OCI-LY1 (cell line): ENCODE data around the gene ITFG1.

ENCODE experiments used
- H2AFZ ChIP-seq: fragments of 200-600 bp; sonication (generic), shearing (Covaris generic); 2 replicates; pipeline ENCODE4 v1.6.0; 2014; ENCODE audit warnings: antibody characterized with exemption, mild to moderate bottlenecking, low read length
- H3F3A ChIP-seq: fragments of 200-600 bp; sonication (generic), shearing (Covaris generic); 2 replicates; pipeline ENCODE4 v1.6.0; 2014; ENCODE audit warnings: mild to moderate bottlenecking, antibody characterized with exemption, low read length, moderate library complexity; ENCODE audit not compliant: insufficient read depth
- H3K27ac ChIP-seq: fragments of 200-600 bp; sonication (generic); 2 replicates; pipeline ENCODE4 v1.5.1; 2014; ENCODE audit warnings: low read length, mixed run types, mild to moderate bottlenecking, low read depth; ENCODE audit not compliant: poor library complexity, severe bottlenecking
- H3K27me3 ChIP-seq: fragments of 200-600 bp; sonication (generic); 2 replicates; pipeline ENCODE4 v1.6.0; 2014; ENCODE audit warnings: antibody characterized with exemption, mild to moderate bottlenecking, low read length, moderate library complexity; ENCODE audit not compliant: insufficient read depth
- H3K36me3 ChIP-seq: fragments of 200-600 bp; sonication (generic); 2 replicates; pipeline ENCODE4 v1.6.1; 2014; ENCODE audit warnings: mild to moderate bottlenecking, antibody characterized with exemption, low read length, moderate library complexity, mixed read lengths; ENCODE audit not compliant: insufficient read depth
- H3K4me1 ChIP-seq: fragments of 200-600 bp; sonication (generic); 2 replicates; pipeline ENCODE4 v1.5.1; 2014; ENCODE audit warnings: mild to moderate bottlenecking, low read length, moderate library complexity; ENCODE audit not compliant: insufficient read depth, severe bottlenecking
- H3K4me2 ChIP-seq: fragments of 200-600 bp; sonication (generic), shearing (Covaris generic); 2 replicates; pipeline ENCODE4 v1.6.1; 2014; ENCODE audit warnings: low read length
- H3K4me3 ChIP-seq: fragments of 200-600 bp; sonication (generic); 2 replicates; pipeline ENCODE4 v1.5.1; 2014; ENCODE audit warnings: low read length, low read depth, mild to moderate bottlenecking, mixed read lengths; ENCODE audit not compliant: poor library complexity, severe bottlenecking
- H3K79me2 ChIP-seq: fragments of 200-600 bp; shearing (Covaris generic); 2 replicates; pipeline ENCODE4 v1.6.1; 2016; ENCODE audit warnings: mixed run types, low read length, mixed read lengths; ENCODE audit not compliant: insufficient read depth
- H3K9ac ChIP-seq: fragments of 200-600 bp; sonication (generic), shearing (Covaris generic); 2 replicates; pipeline ENCODE4 v1.6.1; 2014; ENCODE audit warnings: mild to moderate bottlenecking, low read length, mixed read lengths
- H3K9me2 ChIP-seq: fragments of 200-600 bp; sonication (generic), shearing (Covaris generic); 2 replicates; pipeline ENCODE4 v1.6.1; 2014; ENCODE audit warnings: low read depth, mild to moderate bottlenecking, low read length, mixed read lengths
- H3K9me3 ChIP-seq: fragments of 200-600 bp; shearing (Covaris generic); 2 replicates; pipeline ENCODE4 v1.6.1; 2014; ENCODE audit warnings: low read length, mixed read lengths
- H4K20me1 ChIP-seq: fragments of 200-600 bp; sonication (generic), shearing (Covaris generic); 2 replicates; pipeline ENCODE4 v1.6.0; 2016; ENCODE audit warnings: mild to moderate bottlenecking, low read length; ENCODE audit not compliant: insufficient read depth
- EZH2 ChIP-seq: fragments of 200-600 bp; sonication (generic), shearing (Covaris generic); IDR thresholded peaks from 2 replicates; pipeline ENCODE4 v1.8.0; 2017; ENCODE audit warnings: borderline replicate concordance, mixed run types, mild to moderate bottlenecking, antibody characterized with exemption, low read length, moderate library complexity, mixed read lengths
- TF ChIP-seq, protein P1 (sequence below): fragments of 200-600 bp; sonication (generic), shearing (Covaris generic); IDR thresholded peaks from 2 replicates; pipeline ENCODE4 v1.5.1; 2017; ENCODE audit warnings: mild to moderate bottlenecking, antibody characterized with exemption, low read length, moderate library complexity, mixed read lengths

The ITFG1 gene

DNA sequence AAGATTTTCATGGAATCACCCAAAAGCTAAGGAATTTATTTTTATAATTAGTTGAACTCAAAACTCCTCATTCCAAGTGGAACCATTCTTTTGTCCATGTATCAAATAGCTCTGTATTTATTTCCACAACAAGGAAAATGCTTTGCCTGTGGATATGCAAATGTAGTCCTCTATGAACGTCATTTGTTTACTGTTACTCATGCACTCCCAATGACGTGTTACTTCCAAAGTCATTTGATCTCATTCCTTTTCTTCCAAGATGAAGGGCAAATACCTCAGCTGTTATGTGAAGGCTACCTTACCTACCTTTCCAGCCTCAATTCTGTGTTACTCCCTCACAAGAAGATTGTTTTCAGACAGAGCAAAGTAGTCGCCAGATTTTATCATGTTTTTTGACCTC lies 83.7 kb downstream of the ITFG1 start:
- Histone ChIP-seq H3K36me3 (peaks cover 69% of the 10 kb centered on the region), H3K9ac (no peak overlapping the region), H4K20me1 (no peaks in the 10 kb centered on the region), H3K9me3 (no peaks in the 10 kb centered on the region), H3K27me3 (no peaks in the 10 kb centered on the region), H3K27ac (no peak overlapping the region), H3K4me3 (no peak overlapping the region), H3K4me2 (no peak overlapping the region), H3F3A (peaks cover 3% of the 10 kb centered on the region; the same call in 1 of the 2 replicates), H3K4me1 (no peaks in the 10 kb centered on the region), H2AFZ (no peak overlapping the region), H3K79me2 (no peaks in the 10 kb centered on the region), H3K9me2 (no peaks in the 10 kb centered on the region)
- TF ChIP-seq EZH2: no peak
- TF ChIP-seq, protein P1, sequence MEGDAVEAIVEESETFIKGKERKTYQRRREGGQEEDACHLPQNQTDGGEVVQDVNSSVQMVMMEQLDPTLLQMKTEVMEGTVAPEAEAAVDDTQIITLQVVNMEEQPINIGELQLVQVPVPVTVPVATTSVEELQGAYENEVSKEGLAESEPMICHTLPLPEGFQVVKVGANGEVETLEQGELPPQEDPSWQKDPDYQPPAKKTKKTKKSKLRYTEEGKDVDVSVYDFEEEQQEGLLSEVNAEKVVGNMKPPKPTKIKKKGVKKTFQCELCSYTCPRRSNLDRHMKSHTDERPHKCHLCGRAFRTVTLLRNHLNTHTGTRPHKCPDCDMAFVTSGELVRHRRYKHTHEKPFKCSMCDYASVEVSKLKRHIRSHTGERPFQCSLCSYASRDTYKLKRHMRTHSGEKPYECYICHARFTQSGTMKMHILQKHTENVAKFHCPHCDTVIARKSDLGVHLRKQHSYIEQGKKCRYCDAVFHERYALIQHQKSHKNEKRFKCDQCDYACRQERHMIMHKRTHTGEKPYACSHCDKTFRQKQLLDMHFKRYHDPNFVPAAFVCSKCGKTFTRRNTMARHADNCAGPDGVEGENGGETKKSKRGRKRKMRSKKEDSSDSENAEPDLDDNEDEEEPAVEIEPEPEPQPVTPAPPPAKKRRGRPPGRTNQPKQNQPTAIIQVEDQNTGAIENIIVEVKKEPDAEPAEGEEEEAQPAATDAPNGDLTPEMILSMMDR: no peak

- no peak overlapping the region for H2AFZ ChIP-seq
- H3K4me1 ChIP-seq: no peaks in the 10 kb centered on the region
- H3K4me3 ChIP-seq: no peak overlapping the region
- no peaks in the 10 kb centered on the region for H3K27me3 ChIP-seq
- no peaks in the 10 kb centered on the region for H4K20me1 ChIP-seq
- no peaks in the 10 kb centered on the region for H3K9me2 ChIP-seq
- no peak overlapping the region for H3K9ac ChIP-seq
- peaks cover 3% of the 10 kb centered on the region; the same call in 1 of the 2 replicates for H3F3A ChIP-seq
- H3K79me2 ChIP-seq: no peaks in the 10 kb centered on the region
- no peak overlapping the region for H3K27ac ChIP-seq
- no peaks in the 10 kb centered on the region for H3K9me3 ChIP-seq
- TF ChIP-seq, protein P1: no peak
- TF ChIP-seq EZH2: no peak
- no peak overlapping the region for H3K4me2 ChIP-seq
- peaks cover 79% of the 10 kb centered on the region for H3K36me3 ChIP-seq
These were observed 85.4 kb downstream of the ITFG1 start for GRCh38 chr16:47375423-47375822.

DNA sequence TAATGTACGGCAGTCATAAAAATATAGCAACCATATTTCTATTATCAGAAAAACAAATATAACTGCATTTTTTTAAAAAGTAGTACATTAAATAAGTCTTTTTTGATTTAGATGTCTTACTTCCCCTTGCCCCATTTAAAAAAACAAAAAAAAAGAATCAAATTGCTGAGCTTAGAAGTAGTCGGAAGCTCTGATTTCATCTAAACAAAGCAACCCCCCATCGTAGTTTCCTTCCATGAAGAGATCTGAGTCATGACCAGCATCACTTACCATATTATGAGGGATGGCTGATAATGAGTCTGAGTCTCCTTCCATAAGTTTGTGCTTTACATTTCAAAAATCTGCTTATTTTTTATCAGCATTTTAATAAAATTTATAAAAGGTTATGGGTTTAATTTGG lies 86.2 kb downstream of the ITFG1 start:
- no peak overlapping the region for H2AFZ ChIP-seq
- no peaks in the 10 kb centered on the region for H3K27me3 ChIP-seq
- no peaks in the 10 kb centered on the region for H3K9me3 ChIP-seq
- no peak overlapping the region for H3K27ac ChIP-seq
- no peaks in the 10 kb centered on the region for H3K79me2 ChIP-seq
- H3K4me1 ChIP-seq: no peaks in the 10 kb centered on the region
- peaks cover 79% of the 10 kb centered on the region for H3K36me3 ChIP-seq
- no peak overlapping the region for H3K9ac ChIP-seq
- no peaks in the 10 kb centered on the region for H3K9me2 ChIP-seq
- TF ChIP-seq, protein P1: no peak
- no peak for TF ChIP-seq EZH2
- no peaks in the 10 kb centered on the region for H4K20me1 ChIP-seq
- no peak overlapping the region for H3K4me3 ChIP-seq
- H3K4me2 ChIP-seq: no peak overlapping the region
- peaks cover 3% of the 10 kb centered on the region; the same call in 1 of the 2 replicates for H3F3A ChIP-seq
